Measurements from ENCODE around the gene PASD1.
"Not testable (repeated sequence)": the region's sequence is repeated elsewhere in the genome, so short reads cannot be mapped to it uniquely, and the experiment has no call there.

The PASD1 gene

DNA sequence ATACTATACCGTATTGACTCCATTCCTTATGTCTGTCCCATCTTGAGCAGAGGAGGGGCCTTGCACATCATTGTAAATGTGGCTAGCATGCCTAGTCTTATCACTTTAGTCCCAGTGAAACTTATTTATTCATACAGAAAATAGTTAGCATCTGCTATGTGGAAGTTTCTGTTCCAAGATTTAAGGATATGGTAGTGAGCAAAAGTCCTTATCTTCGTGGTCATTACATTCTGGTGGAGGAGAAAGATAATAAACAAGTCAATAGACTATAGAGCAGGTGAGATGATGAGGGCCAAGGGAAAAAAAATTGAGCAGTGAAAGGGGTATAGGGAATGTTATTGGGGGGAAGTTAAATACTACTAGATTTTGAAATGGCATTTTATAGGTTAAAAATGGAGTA is 68.3 kb downstream of the PASD1 start:
- DNase-seq = no peak

GRCh38 chrX:151633157-151633556 is 69.7 kb downstream of the PASD1 start:
- no peak for DNase-seq

GRCh38 chrX:151634937-151635336 is 71.5 kb downstream of the PASD1 start:
- DNase-seq = no peak

- DNase-seq = no peak
Observed at GRCh38 chrX:151641564-151641963, 78.1 kb downstream of the PASD1 start.

DNA sequence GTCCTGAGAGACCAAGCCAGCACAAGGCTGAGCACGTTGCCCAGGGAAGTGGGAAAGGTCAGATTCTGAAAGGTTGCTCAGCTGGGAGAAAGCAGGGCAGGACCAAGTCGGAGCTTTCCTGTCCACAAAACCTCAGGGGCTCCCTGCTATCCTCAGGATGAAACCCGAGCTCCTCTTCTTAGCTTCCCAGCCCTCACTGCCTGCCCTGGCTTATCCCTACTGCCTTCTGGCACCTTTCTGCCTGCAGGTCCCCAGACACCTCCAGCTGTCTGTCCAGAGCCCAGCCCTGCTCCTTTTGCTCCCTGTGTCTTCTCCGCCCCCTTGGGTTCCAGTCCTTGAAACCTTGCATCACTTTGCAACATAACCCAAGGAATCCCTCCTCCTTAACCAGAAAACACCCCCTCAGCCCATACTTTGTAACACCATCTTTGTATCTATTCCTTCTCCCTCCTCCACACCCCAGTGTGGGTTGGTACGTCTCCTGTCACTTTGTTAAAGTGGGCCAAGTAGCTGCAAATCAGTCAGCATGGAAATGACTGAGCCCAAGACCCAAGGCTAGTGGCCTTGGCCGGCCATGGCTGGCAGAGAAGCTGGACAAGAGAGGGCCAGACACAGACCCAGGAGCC is 111.8 kb downstream of the PASD1 start:
- DNase-seq = no peak

GRCh38 chrX:151676196-151676595 is 112.7 kb downstream of the PASD1 start:
- DNase-seq = no peak

GRCh38 chrX:151679798-151680402 is 116.4 kb downstream of the PASD1 start:
- DNase-seq = no peak

- DNase-seq = peak; percentile 0
Observed at GRCh38 chrX:151680805-151681204, 117.3 kb downstream of the PASD1 start.

GRCh38 chrX:151687635-151688034 is 124.2 kb downstream of the PASD1 start:
- no peak for DNase-seq

DNA sequence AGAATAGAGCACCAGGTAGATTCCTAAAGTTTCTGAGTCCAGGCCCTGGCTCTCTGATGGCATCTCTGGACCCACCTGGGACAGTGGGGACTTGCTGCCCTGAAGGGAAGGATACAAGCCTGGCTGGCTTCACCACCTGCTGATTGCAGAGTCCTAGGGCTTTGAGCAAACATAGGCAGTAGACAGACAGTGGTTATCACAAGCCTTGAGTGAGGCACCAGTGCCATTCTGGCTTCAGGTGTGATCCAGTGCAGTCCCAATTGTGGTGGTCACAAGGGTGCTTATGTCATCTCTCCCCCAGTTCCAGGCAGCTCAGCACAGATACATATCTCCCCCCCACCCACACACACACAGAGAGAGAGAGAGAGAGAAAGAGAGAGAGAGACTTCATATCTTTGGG is 125.2 kb downstream of the PASD1 start:
- no peak for DNase-seq

GRCh38 chrX:151692825-151693224 is 129.3 kb downstream of the PASD1 start:
- no peak for DNase-seq

- DNase-seq = no peak
Observed at GRCh38 chrX:151694121-151694520, 130.6 kb downstream of the PASD1 start.

GRCh38 chrX:151694661-151695582 is 131.4 kb downstream of the PASD1 start, which contains the start of gene PRRG3:
PRRG3 (plus strand) TSS chrX:151695458; CDS start chrX:151698815, 3,357 bp downstream.
- DNase-seq = no peak

DNA sequence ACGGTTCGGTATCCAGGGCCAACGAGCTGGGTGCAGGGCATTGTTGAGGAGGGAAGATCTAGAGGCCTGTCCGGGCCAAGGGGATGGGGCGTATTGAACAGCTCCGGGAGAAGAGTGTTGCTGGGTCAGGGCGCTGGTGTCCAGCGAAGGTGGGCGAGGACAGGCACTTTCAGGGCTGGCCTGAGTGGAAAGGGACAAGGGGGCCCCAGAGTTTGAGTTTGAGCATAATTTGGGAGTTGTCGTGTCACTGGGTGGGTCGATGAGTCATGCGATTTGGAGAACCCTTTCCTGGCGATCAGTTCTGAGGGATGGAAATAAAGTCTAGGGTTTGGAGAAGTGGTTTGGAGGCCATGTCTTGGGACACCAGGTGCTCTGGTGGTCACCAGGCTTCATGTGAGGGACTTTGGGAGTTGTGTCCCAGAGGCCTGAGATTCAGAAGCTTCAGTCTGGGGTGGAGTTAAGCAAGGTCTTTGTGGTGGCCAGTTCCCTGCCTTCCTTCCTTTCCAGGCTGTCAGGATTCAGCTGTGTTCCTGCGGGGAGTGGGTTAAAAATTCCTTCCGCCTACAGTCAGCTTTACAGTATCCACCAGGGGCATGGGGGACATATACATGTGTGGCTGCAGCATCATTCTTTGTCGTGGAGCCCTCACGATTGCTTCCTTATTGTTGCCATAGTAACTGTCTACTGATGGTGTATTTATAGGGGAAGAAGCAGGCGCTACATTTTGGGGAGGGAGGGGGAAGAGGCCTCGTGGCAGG is 132.3 kb downstream of the PASD1 start:
- DNase-seq = no peak

GRCh38 chrX:151697082-151697481 is 133.6 kb downstream of the PASD1 start:
- DNase-seq = not testable (repeated sequence)

- DNase-seq = no peak
Observed at GRCh38 chrX:151697522-151697921, 134.0 kb downstream of the PASD1 start.

DNA sequence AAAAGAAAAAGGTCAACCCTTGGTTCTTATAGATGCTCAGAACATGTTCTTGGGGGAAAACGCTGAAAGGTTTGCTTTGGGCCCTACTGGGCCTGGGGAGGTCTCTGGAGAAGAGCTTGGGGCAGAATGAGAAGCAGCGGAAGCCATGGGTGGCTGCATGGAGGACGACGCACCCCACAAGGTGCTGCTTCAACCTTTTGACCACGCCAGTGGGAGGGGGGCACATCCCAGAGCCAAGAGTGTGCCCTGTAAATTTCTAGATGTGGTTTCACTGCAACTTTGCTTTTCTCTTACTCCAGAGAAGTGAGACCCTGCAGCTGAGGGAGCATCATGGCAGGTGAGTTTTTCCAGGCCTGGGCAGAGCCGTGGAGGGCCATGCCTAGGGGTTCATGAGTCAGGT is 135.0 kb downstream of the PASD1 start:
- DNase-seq = no peak

DNA sequence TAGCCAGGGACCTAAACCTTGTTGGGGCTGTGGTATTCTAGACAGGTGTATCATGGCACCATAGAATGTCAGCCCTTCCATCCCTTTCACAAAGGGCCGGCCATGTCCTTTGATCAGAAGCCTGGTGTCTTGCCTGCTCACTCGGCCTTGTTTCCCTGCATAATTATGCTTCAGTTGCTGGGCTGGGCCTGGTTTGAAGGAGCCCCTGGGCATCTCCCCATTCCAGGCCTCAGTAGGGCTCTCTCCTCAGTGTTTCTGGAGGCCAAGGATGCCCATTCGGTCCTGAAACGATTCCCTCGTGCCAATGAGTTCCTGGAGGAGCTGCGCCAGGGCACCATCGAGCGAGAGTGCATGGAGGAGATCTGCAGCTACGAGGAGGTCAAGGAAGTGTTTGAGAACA is 136.3 kb downstream of the PASD1 start:
- no peak for DNase-seq

- no peak for DNase-seq
Observed at GRCh38 chrX:151700581-151700980, 137.1 kb downstream of the PASD1 start.

- DNase-seq = no peak
Observed at GRCh38 chrX:151701071-151701470, 137.6 kb downstream of the PASD1 start.

DNA sequence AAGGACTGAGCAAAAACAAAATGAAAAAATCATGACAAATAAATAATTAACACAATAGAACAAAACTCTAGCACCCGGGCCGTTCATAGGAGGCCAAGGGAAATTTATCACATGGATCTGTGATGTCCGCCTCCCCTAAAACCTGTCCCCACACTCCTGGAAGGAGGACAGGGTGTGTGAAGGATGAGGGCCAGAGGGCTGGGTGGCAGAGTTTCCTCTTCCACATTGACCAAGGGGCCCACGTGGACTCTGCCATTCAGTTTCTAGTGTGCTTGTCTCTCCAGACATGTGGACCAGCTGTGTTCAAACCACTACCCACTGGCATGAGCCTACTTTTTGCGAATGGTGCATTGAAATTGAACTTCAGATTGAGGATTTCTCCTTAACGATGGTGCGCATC is 138.1 kb downstream of the PASD1 start:
- no peak for DNase-seq

DNA sequence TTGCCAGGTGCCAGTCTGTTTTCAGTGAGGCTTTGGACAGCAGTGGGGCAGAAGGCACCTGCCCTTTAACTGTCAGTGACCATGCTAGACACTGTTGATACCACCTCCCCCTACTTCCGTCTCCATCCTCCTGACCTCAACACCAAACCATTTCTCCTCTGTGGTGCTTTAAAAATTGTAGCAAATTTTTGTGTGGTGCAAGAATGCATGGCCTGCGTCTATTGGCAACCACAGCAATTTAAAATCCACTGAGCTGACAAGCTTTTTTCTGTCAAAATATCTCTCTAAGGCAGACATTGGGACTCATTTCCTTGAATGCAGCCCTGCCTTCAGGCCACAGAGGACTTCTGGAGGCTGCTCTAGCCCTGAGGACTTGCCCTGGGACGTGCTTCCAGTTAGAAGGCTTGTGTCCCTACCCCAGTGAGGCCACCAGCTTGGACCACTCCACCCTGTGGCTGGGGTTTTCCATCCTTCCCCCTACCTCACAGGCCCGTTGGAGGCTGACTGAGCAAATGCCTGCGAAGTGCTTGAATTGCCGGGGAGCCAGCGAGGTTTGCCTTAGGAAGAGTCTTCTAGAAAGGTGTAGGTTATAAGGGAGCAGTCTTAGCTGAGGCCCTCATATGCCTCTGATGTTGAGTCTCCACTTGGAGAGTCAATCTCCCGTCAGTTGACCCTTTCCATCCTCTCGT is 138.7 kb downstream of the PASD1 start:
- no peak for DNase-seq
